ENCODE measurements around the gene ITPR1. TPM values are rescaled to one million over a fixed set of nuclear protein-coding genes. Genes with fewer than 3 reads are reported as not detected.

Gene ITPR1
- total and polyA plus RNA-seq, 4 donors, result 3.7 to 39.4 (median 8.2) TPM

DNA sequence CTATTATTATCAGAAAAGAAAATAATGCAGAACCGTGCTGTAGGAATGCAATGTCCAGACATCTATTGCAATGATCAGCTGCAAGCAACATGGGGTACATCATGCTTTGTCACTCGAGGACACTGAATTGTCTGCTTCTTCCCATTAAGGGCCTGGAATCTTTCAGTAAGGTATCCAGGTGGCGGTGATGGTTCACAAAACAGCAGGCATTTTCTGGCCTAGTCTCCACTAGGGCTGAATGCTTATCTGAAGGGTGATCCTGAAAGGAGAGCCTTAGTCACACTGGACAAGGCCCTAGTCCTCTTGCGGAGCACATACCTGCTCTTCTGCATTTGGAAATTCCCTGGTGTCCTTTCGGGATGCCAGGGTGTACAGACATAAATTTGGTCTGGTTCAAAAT is 21.2 kb downstream of the ITPR1 start:
- H3K36me3 ChIP-seq (ENCODE audit: control insufficient read depth in 4 of 4, insufficient read depth in 3 of 4, low read depth in 1 of 4, low read length in 3 of 4), result no peaks in the 10 kb centered on the region
- 95% methylated on average over 5 of the region's 5 CpGs for WGBS
- no peaks in the 10 kb centered on the region for H3K27me3 ChIP-seq (ENCODE audit: control insufficient read depth in 4 of 4, insufficient read depth in 4 of 4, low read length in 3 of 4)
- TF ChIP-seq, protein P1, sequence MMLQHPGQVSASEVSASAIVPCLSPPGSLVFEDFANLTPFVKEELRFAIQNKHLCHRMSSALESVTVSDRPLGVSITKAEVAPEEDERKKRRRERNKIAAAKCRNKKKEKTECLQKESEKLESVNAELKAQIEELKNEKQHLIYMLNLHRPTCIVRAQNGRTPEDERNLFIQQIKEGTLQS (IDR thresholded peaks at IDR 0.05), result no peak
- TF ChIP-seq JUND (IDR thresholded peaks at IDR 0.05), result no peak
- TF ChIP-seq, protein P2, sequence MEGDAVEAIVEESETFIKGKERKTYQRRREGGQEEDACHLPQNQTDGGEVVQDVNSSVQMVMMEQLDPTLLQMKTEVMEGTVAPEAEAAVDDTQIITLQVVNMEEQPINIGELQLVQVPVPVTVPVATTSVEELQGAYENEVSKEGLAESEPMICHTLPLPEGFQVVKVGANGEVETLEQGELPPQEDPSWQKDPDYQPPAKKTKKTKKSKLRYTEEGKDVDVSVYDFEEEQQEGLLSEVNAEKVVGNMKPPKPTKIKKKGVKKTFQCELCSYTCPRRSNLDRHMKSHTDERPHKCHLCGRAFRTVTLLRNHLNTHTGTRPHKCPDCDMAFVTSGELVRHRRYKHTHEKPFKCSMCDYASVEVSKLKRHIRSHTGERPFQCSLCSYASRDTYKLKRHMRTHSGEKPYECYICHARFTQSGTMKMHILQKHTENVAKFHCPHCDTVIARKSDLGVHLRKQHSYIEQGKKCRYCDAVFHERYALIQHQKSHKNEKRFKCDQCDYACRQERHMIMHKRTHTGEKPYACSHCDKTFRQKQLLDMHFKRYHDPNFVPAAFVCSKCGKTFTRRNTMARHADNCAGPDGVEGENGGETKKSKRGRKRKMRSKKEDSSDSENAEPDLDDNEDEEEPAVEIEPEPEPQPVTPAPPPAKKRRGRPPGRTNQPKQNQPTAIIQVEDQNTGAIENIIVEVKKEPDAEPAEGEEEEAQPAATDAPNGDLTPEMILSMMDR (IDR thresholded peaks at IDR 0.05; ENCODE audit: low read depth, low read length, missing input control), result no peak
- TF ChIP-seq FOXA1 (IDR thresholded peaks at IDR 0.05), result no peak
- TF ChIP-seq HNF4A (conservative IDR thresholded peaks at IDR 0.05), result no peak
- no peak for TF ChIP-seq TAF1 (conservative IDR thresholded peaks at IDR 0.05)
- TF ChIP-seq, protein P3, sequence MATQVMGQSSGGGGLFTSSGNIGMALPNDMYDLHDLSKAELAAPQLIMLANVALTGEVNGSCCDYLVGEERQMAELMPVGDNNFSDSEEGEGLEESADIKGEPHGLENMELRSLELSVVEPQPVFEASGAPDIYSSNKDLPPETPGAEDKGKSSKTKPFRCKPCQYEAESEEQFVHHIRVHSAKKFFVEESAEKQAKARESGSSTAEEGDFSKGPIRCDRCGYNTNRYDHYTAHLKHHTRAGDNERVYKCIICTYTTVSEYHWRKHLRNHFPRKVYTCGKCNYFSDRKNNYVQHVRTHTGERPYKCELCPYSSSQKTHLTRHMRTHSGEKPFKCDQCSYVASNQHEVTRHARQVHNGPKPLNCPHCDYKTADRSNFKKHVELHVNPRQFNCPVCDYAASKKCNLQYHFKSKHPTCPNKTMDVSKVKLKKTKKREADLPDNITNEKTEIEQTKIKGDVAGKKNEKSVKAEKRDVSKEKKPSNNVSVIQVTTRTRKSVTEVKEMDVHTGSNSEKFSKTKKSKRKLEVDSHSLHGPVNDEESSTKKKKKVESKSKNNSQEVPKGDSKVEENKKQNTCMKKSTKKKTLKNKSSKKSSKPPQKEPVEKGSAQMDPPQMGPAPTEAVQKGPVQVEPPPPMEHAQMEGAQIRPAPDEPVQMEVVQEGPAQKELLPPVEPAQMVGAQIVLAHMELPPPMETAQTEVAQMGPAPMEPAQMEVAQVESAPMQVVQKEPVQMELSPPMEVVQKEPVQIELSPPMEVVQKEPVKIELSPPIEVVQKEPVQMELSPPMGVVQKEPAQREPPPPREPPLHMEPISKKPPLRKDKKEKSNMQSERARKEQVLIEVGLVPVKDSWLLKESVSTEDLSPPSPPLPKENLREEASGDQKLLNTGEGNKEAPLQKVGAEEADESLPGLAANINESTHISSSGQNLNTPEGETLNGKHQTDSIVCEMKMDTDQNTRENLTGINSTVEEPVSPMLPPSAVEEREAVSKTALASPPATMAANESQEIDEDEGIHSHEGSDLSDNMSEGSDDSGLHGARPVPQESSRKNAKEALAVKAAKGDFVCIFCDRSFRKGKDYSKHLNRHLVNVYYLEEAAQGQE (IDR thresholded peaks at IDR 0.05), result no peak
- TF ChIP-seq RXRA (IDR thresholded peaks at IDR 0.05), result no peak
- TF ChIP-seq EGR1 (IDR thresholded peaks at IDR 0.05; ENCODE audit: low read depth in 2 of 2), result no peak
- TF ChIP-seq, protein P4, sequence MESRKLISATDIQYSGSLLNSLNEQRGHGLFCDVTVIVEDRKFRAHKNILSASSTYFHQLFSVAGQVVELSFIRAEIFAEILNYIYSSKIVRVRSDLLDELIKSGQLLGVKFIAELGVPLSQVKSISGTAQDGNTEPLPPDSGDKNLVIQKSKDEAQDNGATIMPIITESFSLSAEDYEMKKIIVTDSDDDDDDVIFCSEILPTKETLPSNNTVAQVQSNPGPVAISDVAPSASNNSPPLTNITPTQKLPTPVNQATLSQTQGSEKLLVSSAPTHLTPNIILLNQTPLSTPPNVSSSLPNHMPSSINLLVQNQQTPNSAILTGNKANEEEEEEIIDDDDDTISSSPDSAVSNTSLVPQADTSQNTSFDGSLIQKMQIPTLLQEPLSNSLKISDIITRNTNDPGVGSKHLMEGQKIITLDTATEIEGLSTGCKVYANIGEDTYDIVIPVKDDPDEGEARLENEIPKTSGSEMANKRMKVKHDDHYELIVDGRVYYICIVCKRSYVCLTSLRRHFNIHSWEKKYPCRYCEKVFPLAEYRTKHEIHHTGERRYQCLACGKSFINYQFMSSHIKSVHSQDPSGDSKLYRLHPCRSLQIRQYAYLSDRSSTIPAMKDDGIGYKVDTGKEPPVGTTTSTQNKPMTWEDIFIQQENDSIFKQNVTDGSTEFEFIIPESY (IDR thresholded peaks at IDR 0.05), result no peak
- TF ChIP-seq HNF4G (IDR thresholded peaks at IDR 0.05), result no peak
- TF ChIP-seq FOXA2 (IDR thresholded peaks at IDR 0.05), result no peak
- no peak for TF ChIP-seq SP1 (IDR thresholded peaks at IDR 0.05)
- no peak for TF ChIP-seq RAD21 (IDR thresholded peaks at IDR 0.05)
- TF ChIP-seq YY1 (IDR thresholded peaks at IDR 0.05), result no peak
- TF ChIP-seq GABPA (IDR thresholded peaks at IDR 0.05 in 1 of 2, conservative IDR thresholded peaks at IDR 0.05 in 1 of 2), result no peak
- no peak for TF ChIP-seq NR2F2 (IDR thresholded peaks at IDR 0.05)
- TF ChIP-seq, protein P5, sequence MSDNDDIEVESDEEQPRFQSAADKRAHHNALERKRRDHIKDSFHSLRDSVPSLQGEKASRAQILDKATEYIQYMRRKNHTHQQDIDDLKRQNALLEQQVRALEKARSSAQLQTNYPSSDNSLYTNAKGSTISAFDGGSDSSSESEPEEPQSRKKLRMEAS (IDR thresholded peaks at IDR 0.05), result no peak
- no peak overlapping the region for H3K27ac ChIP-seq (ENCODE audit: low read depth in 1 of 2, low read length in 2 of 2)
- DNase-seq (ENCODE audit: low spot score), result no peak
- no peaks in the 10 kb centered on the region for H3K9me3 ChIP-seq (ENCODE audit: control insufficient read depth in 4 of 4, low read length in 3 of 4)
- no peaks in the 10 kb centered on the region for H3K4me1 ChIP-seq (ENCODE audit: control insufficient read depth in 4 of 4, insufficient read depth in 4 of 4, low read length in 3 of 4)
- no peak overlapping the region for H3K4me3 ChIP-seq (ENCODE audit: low read depth in 1 of 3, low read length in 3 of 3)
- no peak overlapping the region for H3K9ac ChIP-seq (ENCODE audit: low read depth in 1 of 2, low read length in 2 of 2)
